Rectal smooth muscle tissue (tissue), 1 donor: ENCODE results near the gene TMEM238L.
A peak's percentile ranks its signal among the peaks of the same experiment; 100 is the strongest.

Source experiments
- H3K27ac ChIP-seq: one replicate; pipeline ENCODE4 v1.7.0; 2013; ENCODE audit warnings: low read depth, low read length, inconsistent platforms
- H3K27me3 ChIP-seq: one replicate; pipeline ENCODE4 v1.7.0; 2013; ENCODE audit warnings: low read length; ENCODE audit not compliant: control insufficient read depth, insufficient read depth
- H3K36me3 ChIP-seq: one replicate; pipeline ENCODE4 v1.7.0; 2013; ENCODE audit warnings: low read length; ENCODE audit not compliant: control insufficient read depth, insufficient read depth
- H3K4me1 ChIP-seq: one replicate; pipeline ENCODE4 v1.7.0; 2013; ENCODE audit warnings: low read length; ENCODE audit not compliant: control insufficient read depth, insufficient read depth
- H3K4me3 ChIP-seq: one replicate; pipeline ENCODE4 v1.7.0; 2013; ENCODE audit warnings: low read length
- H3K9ac ChIP-seq: one replicate; pipeline ENCODE4 v1.7.0; 2013; ENCODE audit warnings: low read length

The TMEM238L gene

GRCh38 chr17:10799407-10799806 is 4.5 kb downstream of the TMEM238L start:
- no peak overlapping the region for H3K4me3 ChIP-seq
- H3K9ac ChIP-seq, result no peak overlapping the region
- H3K27ac ChIP-seq, result no peak overlapping the region

DNA sequence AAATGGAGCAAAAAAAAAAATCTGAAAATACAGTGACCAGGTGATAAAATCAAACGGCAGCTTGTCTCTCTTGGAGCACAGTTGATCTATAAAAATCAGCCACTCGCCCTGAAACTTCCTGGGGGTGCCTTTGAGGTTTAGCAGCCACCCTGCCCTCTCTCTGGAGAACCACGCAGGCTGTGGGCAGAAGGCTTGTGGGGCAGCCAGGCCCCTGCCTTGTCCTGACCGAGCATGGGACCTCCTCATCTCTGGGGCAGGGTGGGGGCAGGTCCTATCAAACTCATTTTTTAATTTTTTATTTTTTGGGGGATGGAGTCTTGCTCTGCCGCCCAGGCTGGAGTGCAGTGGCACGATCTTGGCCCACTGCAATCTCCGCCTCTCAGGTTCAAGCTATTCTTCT is 5.0 kb downstream of the TMEM238L start:
- Histone ChIP-seq H3K36me3 (peaks cover 5% of the 10 kb centered on the region), H3K27ac (no peak overlapping the region), H3K27me3 (no peaks in the 10 kb centered on the region), H3K4me3 (peak overlapping the region; percentile 5), H3K4me1 (no peaks in the 10 kb centered on the region), H3K9ac (no peak overlapping the region)

More at GRCh38 chr17:10799407-10799806, 4.5 kb downstream of the TMEM238L start:
- Histone ChIP-seq H3K4me1 (no peaks in the 10 kb centered on the region), H3K27me3 (no peaks in the 10 kb centered on the region), H3K36me3 (peaks cover 5% of the 10 kb centered on the region)

DNA sequence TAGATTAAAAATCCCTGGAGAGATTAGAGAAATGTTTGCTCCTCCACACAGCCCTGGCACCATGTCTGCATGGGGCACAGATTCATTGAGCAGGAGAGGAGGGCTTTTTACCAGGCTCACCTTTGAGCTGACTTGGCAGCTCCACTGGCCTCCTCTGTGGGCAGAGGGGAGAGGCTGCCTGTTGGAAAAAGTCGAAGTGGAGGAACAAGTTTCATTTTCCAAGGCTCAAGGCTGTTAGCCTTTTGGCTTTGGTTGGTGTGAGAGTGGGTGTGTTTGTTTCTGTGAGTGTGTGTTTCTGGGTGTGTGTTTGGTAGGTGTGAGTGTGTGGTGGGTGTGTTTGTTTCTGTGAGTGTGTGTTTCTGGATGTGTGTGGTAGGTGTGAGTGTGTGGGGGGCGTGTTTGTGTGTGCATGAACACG is 5.6 kb downstream of the TMEM238L start:
- Histone ChIP-seq H3K4me1 (no peaks in the 10 kb centered on the region), H3K9ac (no peak overlapping the region), H3K36me3 (peaks cover 5% of the 10 kb centered on the region), H3K4me3 (no peak overlapping the region), H3K27ac (no peak overlapping the region), H3K27me3 (no peaks in the 10 kb centered on the region)

DNA sequence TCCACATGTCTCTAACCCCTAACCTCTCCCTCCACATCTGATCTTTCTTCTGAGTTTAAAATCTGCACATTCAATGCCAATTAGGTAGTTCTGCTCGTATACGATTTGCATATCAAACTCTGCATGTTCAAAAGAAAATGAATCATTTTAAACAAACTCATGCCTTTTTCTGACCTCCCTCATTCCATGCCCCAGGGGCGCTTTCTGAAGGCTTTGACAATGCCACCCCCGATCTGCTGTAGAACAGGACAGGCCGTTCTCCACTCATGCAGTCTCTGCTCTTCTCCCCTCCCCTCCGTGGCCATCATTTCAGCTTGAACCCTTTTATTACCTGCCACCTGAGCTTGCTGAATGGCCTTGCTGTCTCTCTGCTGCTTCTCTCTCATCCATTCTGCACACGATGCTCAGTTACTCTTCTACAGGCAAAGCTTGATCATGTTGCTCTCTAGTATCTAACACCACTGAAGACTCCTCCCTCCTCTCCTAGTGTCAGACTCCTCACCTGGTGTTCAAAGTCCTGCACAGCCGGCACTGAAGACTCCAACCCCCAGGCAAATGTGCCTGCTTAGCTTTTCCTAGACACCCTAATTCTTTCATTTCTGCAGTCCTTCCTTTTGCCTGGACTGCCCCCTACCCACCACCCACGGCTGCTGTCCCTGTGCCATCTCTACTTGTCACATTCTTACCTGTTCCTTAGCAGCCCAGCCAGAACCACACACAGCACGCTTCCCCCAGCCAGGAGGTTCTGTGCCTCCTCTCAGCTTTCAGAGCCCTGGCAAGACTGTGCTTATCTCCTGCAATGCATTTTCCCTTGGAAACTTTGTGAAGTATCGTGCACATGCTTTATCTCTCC is 6.2 kb downstream of the TMEM238L start:
- H3K4me1 ChIP-seq, result no peaks in the 10 kb centered on the region
- H3K27ac ChIP-seq, result no peak overlapping the region
- H3K36me3 ChIP-seq, result peaks cover 5% of the 10 kb centered on the region
- no peak overlapping the region for H3K9ac ChIP-seq
- no peaks in the 10 kb centered on the region for H3K27me3 ChIP-seq
- H3K4me3 ChIP-seq, result peak overlapping the region; percentile 33

- no peak overlapping the region for H3K9ac ChIP-seq
- H3K27ac ChIP-seq, result no peak overlapping the region
- H3K27me3 ChIP-seq, result no peaks in the 10 kb centered on the region
- no peak overlapping the region for H3K4me3 ChIP-seq
- peaks cover 5% of the 10 kb centered on the region for H3K36me3 ChIP-seq
- no peaks in the 10 kb centered on the region for H3K4me1 ChIP-seq
Observed at GRCh38 chr17:10793816-10794215, 10.1 kb downstream of the TMEM238L start.

DNA sequence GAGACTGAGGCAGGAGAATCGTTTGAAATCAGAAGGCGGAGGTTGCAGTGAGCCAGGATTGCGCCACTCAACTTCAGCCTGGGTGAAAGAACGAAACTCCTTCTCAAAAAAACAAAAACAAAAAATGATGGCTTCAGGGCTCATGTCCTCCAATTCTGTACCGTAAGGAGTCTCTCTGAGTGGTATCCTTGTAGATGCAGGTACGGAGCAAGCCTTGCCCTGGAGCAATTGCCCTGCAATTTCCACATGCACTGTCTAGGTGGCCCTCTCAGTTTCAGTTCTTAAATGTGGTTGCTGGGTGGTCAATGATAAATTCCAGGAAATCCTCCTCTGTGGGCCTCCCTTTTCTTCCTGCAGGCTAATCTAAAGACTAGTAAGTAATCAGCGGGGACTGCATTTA is 10.6 kb downstream of the TMEM238L start:
- no peaks in the 10 kb centered on the region for H3K4me1 ChIP-seq
- no peak overlapping the region for H3K9ac ChIP-seq
- no peak overlapping the region for H3K4me3 ChIP-seq
- peaks cover 5% of the 10 kb centered on the region for H3K36me3 ChIP-seq
- no peak overlapping the region for H3K27ac ChIP-seq
- no peaks in the 10 kb centered on the region for H3K27me3 ChIP-seq

DNA sequence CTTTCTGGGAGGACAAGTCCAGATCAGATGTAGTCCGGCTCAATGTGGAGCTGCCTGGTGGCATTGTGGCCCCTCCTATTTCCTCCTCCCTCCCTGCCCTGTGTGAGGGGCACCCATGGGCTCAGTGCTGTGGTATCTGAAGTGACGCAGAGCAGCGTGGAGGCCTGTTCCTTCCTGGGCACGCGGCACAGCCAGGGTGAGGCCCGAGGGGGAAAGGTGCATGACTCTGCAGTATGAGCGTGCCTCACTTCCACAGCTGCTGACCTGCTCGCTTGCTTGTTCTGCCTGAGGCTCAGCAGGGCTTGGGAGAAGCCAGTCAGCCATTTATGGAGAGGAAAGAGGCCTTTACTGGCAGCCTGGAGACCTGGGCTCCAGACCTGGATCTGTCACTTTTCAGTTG is 11.7 kb downstream of the TMEM238L start:
- H3K36me3 ChIP-seq, result peaks cover 5% of the 10 kb centered on the region
- no peaks in the 10 kb centered on the region for H3K4me1 ChIP-seq
- H3K27ac ChIP-seq, result no peak overlapping the region
- H3K4me3 ChIP-seq, result no peak overlapping the region
- H3K9ac ChIP-seq, result no peak overlapping the region
- H3K27me3 ChIP-seq, result no peaks in the 10 kb centered on the region

DNA sequence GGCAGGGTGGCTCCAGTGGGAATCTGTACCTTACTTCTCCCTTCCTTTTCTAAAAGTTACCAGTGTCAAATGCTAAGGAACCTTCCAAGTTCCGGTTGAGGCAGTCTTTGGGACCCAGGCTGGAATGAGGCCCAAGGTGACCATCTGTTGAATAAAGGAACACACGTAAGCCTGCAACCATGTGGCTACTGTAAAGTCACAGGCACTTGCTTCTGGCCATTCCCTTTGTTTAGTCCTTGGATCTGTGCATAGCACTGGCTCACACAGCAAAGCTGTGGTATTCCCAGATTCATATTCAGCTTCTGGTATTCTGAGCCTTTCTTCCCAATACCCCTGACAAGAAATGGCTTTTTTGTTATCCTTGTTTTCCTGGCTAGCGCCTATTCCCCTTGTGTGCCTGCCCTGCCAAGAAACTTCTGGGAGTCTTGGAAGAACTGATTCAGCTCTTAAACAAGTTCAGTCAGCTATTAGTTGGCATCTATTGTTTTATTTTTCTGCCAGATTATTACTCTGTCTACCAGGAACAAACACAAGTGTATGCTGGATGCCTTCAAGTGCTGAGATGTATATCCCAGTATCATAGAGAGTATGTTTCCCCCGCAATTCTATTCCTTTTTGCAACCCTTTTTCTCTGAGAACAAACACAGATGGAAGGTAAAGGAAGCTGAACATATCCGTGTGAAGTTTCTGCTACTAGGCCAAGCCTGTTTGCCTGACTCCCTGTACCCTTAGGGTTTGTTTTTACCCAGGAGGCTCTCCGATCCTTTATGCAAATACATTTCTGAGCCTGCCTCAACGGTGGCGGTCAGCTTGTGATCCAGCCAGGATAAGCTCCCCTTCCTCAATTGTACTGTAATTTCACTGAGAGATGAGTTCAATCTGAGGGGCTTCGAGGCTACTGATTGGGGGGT is 13.2 kb downstream of the TMEM238L start:
- Histone ChIP-seq H3K4me3 (no peak overlapping the region), H3K36me3 (no peaks in the 10 kb centered on the region), H3K27ac (no peak overlapping the region), H3K4me1 (no peaks in the 10 kb centered on the region), H3K27me3 (no peaks in the 10 kb centered on the region), H3K9ac (no peak overlapping the region)

DNA sequence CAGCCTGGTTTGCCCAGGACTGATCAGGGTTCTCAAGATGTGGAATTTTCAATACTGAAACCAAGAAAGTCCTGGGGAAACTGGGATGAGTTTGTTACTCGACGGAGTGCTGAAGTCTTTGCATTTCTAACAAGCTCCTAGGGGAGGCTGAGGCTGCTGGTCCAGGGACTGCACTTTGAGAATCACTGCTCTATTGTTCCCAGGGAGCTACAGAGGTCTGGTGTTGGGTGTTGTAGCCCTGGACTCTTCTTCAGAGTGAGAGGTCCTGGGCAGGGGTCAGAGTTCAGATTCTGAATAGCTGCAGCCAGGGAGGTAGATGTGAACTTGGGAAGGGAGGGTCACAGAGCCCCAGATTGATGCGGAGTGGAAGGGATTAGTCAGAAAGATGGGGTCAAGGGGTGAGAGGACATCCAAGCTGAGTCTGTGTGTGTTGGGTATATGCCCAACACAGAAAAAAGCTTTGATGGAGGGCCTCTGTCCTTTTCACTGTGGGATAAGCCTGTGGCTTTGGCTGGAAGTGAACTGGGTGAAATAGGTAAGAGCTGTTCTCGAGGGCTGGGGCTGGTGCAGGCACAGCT is 14.1 kb downstream of the TMEM238L start:
- Histone ChIP-seq H3K9ac (no peak overlapping the region), H3K36me3 (no peaks in the 10 kb centered on the region), H3K4me3 (no peak overlapping the region), H3K27me3 (no peaks in the 10 kb centered on the region), H3K4me1 (no peaks in the 10 kb centered on the region), H3K27ac (no peak overlapping the region)

GRCh38 chr17:10787306-10788045 is 16.4 kb downstream of the TMEM238L start:
- no peaks in the 10 kb centered on the region for H3K4me1 ChIP-seq
- H3K27ac ChIP-seq, result no peak overlapping the region
- no peaks in the 10 kb centered on the region for H3K36me3 ChIP-seq
- no peak overlapping the region for H3K4me3 ChIP-seq
- no peak overlapping the region for H3K9ac ChIP-seq
- no peaks in the 10 kb centered on the region for H3K27me3 ChIP-seq

DNA sequence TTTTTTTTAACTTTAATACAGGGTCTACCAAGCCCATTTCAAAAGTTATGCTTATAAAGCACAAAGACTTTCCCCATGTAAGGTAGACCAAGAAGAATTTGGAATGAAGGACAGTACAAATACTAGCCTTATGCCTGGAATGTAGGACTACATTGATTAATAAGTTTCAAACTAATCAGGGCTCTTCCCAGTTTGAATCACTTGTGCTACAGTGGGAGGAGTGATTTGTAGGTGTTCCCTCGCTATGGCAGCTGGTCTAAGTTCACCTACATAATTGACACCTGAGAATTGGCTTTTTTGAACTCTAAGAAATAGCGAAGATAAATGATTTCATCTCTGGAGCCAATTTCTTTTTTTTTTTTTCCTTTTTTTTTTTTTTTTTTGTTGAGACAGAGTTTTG is 18.6 kb downstream of the TMEM238L start:
- Histone ChIP-seq H3K27me3 (no peaks in the 10 kb centered on the region), H3K36me3 (no peaks in the 10 kb centered on the region), H3K4me1 (no peaks in the 10 kb centered on the region), H3K4me3 (no peak overlapping the region), H3K9ac (no peak overlapping the region), H3K27ac (no peak overlapping the region)

- Histone ChIP-seq H3K4me1 (no peaks in the 10 kb centered on the region), H3K36me3 (no peaks in the 10 kb centered on the region), H3K27ac (no peak overlapping the region), H3K27me3 (no peaks in the 10 kb centered on the region), H3K4me3 (no peak overlapping the region), H3K9ac (no peak overlapping the region)
Observed at GRCh38 chr17:10779609-10780008, 24.3 kb downstream of the TMEM238L start.
